Superior temporal gyrus (tissue), 1 donor: ENCODE results near the gene JPH2.

Experiments
- DNase-seq: peaks from one replicate; pipeline ENCODE4 v3.0.0-alpha.2; 2016; ENCODE audit errors: extremely low spot score

The JPH2 gene

GRCh38 chr20:44187772-44188709, 1.1 kb upstream of the JPH2 start:
- DNase-seq: no peak

DNA sequence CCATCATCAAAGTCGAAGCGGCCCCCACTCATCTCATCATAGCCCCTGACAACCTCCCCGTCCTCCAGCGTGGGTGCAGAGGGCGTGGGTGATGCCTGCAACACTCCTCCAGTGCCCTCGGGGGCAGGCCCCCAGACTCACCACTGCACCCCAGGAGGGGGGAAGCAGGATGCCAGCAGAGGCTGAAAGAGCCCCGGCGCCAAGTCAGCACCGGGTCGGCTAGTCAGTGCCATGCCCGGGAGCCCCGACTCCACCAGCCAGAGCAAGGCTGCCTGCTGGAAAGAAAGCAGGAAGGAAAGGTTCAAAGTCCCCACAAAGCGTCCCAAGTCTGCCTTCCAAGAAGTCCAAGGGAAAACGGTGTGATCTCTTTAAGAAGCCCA, 324 bp downstream of the JPH2 start:
- no peak for DNase-seq

- DNase-seq: no peak
These were observed 787 bp downstream of the JPH2 start for GRCh38 chr20:44186201-44186600.

- no peak for DNase-seq
These were observed 1.4 kb downstream of the JPH2 start for GRCh38 chr20:44185574-44185973.

DNA sequence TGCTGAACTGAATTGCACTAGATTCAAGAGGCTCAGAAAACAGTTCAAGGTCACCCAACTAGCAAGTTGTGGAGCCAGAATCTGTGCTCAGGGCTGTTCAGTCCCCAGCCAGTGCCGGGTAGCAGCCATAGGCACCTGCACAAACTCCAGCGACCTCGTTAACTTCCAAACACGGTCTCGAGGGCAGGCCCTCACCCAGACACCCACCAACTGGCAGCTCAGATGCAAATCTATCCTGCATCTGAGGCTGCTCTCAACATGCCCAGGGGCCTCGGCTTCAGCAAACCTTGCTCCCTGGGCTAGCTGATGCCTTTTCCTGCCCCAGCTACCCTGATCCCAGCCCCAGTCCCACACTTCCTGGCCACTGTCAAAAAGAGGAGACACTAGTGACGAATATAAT, 3.7 kb downstream of the JPH2 start:
- DNase-seq: no peak

DNA sequence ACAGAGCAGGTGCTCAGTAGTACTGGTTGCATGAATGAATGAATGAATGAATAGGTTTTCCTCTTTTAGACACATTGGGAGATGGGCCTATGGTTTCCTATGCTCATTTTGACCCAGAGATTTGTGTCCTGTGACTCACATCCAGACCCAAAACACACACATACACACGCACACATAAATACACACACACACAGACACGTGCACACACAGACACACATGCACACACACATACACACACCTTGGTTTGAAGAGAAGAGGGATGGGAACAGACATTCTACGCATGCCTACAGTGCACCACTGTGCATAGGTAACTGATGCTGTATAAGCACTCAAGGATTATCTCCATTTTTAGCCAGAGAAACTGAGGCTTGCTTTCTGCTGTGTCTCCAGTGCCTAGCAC, 4.1 kb downstream of the JPH2 start:
- no peak for DNase-seq

DNA sequence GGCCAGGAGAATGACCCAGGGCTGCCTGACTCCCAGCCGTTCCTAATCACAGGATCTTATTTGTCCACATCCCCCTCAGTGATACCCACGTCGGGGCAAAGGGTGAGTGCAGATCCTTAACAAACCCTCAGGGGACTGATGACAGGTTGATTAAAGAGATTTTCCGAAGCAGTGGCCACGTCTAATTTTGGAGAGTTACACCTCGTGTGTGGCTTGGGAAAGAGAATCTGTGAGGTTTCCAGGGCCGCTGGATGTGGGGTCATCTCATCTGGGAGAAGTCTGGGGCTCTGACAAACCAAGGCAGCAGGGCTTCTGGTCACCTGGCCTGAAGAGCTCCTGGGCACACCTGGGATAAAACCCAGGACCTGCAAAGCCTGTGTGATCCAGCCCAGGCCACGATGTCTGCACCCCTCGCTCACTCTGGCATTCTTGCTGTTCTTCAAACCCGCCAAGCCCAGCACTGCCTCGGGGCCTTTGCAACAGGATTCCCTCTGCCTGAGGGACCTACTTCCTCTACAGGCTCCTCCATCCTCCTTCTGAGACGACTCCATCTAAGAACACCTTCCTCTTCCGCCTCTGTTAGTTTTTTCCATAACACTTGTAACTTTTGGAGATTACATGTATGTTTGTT, 4.7 kb downstream of the JPH2 start:
- no peak for DNase-seq

GRCh38 chr20:44181611-44182010, 5.4 kb downstream of the JPH2 start:
- no peak for DNase-seq

DNA sequence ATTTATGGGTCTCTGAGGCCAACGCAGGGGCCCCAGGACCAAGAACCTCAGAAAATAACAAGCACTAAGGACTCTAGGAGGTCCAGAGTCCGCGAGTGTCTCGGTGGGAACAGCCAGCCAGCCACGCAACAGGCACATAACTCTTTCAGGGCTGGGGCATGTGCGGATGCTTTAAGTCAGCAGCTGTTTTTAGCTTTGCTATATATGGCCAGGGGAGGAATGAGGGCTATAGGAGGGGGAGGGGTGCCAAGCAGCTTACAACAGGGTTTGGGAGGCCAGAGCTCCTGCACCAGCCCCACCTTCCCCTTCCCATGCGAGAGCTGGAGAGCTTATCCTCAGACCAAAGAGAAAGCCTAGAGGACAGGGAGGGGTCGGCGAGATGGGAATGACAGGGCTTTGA, 6.2 kb downstream of the JPH2 start:
- DNase-seq: no peak

GRCh38 chr20:44176833-44177534, 10.0 kb downstream of the JPH2 start:
- no peak for DNase-seq

DNA sequence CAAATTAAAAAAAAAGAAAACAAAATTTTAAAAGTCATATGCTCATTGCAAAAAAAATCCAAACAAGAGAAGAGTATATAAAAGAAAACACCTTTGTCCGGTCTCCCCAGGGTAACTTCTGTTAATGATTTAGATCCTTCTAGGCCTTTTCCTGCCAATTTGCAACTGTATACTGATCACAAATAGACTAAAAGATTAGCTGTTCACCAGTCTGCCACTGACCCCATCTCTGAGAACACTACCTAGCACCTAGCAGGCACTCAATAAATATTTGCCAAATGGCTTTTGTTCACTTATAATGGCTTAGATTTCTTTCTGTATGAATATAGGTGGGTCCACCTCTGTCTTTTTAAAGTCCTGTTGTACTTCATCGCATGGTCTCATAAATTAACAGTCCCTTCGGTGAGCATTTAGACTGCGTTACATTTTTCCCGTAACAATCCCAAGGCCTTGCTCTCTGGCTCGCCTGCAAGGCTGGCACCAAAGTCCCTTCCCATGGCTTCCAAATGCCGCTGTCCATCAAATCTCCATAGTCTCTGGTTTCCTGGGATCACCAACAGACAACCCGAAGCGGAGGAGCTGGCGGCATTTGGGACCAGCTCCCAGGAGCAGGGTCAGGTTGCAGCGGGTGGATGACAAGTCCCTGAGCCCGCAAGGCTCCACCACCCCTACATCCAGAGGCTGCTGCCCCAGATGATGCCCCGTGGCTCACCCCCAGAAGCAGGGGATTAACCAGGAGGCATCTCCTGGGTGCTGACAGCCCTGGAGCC, 11.8 kb downstream of the JPH2 start:
- no peak for DNase-seq

DNA sequence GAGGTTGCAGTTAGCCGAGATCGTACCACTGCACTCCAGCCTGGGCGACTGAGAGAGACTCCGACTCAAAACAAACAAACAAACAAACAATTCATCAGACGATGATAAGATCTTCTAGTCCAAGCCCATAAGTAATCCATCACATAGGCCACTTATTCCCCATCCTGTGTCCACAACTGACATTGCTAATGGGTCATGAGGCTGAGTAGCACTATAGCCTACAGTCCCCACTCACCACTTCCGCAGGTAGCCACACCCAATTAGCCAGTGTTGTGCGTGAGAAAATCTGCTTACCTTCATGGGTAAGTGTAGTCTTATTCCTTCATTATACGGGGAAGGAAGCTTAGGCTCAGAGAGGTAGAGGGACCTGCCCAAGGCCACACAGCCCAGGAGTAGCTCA, 13.1 kb downstream of the JPH2 start:
- DNase-seq: no peak

DNA sequence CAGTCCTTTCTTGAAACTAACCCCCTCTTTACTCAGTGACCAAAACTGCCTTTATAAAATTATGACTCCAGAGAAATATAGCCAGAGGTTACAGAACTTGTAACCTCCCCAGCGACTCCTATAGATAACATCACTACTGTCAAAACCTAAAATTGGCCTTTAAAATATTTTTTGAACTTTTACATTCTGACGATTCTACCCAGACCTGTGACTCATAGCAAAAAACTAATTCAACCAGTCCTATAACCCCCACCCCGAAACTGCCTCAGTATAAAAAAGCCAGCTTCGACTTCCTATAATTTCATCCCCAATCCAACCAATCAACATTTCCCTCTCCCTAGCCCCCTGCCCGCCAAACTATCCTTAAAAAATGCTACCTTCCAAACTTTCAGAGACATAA, 13.9 kb downstream of the JPH2 start:
- DNase-seq: no peak

GRCh38 chr20:44172572-44172950, 14.4 kb downstream of the JPH2 start:
- DNase-seq: no peak

DNA sequence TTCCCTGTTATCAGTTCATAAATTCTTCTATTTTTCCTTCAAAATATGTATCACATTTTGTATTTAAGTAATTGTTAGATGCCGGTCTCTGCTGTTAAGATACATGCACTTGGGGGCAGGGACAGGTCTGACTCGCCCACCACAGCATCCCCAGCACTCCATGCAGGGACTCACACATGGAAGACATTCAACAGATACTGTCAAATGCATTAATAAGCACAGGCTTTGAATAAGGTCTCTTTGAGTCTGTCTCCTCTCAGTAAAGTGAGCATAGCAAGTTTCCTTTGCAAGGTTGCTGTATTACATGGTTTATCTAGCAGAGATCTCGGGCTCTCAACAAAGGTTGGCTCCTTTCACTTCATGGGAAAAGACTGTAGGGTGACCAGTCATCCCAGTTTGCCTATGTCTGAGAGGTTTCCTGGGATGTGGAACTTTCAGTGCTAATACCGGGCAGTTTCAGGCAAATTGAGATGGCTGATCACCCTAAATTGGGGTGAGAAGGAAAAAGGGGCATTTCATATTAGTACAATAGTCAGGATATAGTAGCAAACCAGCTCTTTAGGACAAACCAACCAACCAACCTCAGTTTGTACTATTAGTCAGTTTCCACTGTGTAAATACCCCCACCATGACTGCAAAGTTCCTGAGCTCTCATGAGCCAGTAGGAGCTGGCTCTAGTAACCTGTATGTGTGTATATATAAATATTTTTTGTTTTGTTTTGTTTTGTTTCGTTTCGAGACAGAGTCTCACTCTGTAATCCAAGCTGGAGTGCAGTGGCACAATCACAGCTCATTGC, 15.0 kb downstream of the JPH2 start:
- no peak for DNase-seq

DNA sequence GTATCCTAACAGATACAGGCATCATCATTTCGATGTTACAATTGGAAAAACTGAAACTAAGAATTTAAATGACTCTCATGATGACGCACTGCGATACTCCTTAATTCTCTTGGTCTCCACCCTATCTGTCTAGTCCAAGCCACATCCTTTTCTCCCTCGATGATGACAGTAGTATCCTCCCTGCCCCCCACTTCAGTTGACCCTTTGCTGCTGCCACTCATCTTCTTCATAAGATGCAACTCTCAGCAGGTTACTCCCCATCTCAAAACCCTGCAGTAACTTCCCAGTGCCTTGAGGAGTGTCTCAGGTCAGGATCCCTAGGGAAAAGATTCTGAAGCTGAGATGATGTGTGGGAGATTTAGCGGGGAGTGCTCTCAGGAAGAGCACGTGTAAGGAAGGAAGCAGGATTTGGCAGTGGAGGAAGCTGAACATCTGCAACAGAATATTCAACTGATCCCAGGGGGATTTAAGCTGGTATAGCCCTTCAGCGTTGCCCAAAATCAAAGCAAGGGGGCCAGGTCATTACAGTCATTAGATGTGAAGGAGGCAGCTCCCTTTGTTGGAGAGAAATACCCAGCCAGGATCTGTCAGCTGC, 16.1 kb downstream of the JPH2 start:
- no peak for DNase-seq

GRCh38 chr20:44167736-44168135, 19.3 kb downstream of the JPH2 start:
- no peak for DNase-seq

DNA sequence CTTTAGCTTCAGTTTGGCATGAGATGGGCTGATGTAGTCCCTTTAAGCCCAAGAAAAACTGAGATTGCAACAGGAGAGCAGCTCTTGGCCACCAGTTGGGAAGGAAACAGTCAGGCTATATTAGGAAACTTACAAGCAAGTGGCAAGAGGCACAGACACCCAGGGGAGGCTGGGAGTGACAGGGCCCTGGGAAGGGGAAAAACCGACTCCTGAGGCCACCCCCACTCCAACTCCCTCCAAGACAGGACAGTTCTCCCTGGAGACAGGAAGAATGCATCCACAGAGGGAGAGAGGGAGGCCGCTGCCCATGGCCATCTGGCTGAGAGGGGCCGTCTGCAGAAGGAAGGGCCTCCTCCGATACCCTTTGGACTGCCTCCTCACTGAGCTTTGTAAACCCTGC, 20.5 kb downstream of the JPH2 start:
- no peak for DNase-seq

GRCh38 chr20:44166008-44166407, 21.0 kb downstream of the JPH2 start:
- DNase-seq: no peak

DNA sequence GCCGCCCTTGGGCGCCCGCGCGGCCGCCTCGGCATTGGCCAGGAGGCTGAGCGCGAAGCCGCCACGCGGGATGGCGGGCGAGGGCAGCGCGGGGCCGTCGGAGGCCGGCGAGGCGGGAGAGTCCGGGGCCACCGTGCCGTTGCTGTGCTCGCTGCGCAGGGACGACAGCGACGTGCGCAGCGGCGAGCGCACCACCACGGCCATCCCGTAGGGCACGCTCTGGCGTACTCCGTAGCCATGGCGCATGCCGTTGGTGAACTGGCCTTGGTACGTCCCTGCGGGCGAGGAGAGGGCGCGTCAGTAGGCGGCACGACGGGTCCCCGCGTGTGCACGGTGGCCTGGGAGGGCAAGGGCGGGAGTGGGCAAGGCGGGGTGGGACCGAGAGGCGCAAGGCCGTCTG, 26.9 kb downstream of the JPH2 start:
- no peak for DNase-seq

DNA sequence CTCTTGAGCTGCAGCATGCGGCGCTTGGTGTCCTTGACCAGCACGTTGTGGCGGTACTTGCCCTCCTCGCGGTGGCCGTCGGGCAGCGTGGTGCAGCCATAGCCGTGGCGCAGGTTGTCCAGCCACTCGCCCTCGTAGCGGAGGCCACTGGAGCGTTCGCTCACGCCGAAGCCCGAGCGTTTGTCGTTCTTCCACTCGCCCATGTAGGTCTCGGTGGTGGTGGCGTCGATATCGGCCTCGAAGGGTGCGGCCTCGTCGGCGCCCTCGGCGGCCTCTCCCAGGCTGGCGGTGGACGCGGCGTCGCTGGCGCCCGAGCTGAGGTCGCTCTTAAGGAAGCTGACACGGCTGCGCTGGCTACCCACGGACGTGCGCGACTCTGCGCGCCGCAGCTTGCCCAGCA, 27.3 kb downstream of the JPH2 start:
- no peak for DNase-seq
